ENCODE data around the gene TASL.
"Not testable (repeated sequence)": the region's sequence is repeated elsewhere in the genome, so short reads cannot be mapped to it uniquely, and the experiment has no call there.

Gene TASL

GRCh38 chrX:30576881-30577280 lies 685 bp downstream of the TASL start:
- DNase-seq (ENCODE audit: low read depth): no peak

- DNase-seq (ENCODE audit: low read depth): no peak
These were observed 4.4 kb downstream of the TASL start for GRCh38 chrX:30573125-30573524.

GRCh38 chrX:30572678-30573077 lies 4.9 kb downstream of the TASL start:
- no peak for DNase-seq (ENCODE audit: low read depth)

- DNase-seq (ENCODE audit: low read depth): no peak
These were observed 5.6 kb downstream of the TASL start for GRCh38 chrX:30572004-30572403.

- no peak for DNase-seq (ENCODE audit: low read depth)
These were observed 7.1 kb downstream of the TASL start for GRCh38 chrX:30570505-30570904.

GRCh38 chrX:30568136-30568535 lies 9.4 kb downstream of the TASL start:
- DNase-seq (ENCODE audit: low read depth): no peak

GRCh38 chrX:30563070-30563469 lies 14.5 kb downstream of the TASL start:
- DNase-seq (ENCODE audit: low read depth): not testable (repeated sequence)

- DNase-seq (ENCODE audit: low read depth): no peak
These were observed 16.4 kb downstream of the TASL start for GRCh38 chrX:30561191-30561590.

GRCh38 chrX:30538271-30538670 lies 39.3 kb downstream of the TASL start:
- DNase-seq (ENCODE audit: low read depth): no peak

- DNase-seq (ENCODE audit: low read depth): no peak
These were observed 43.7 kb downstream of the TASL start for GRCh38 chrX:30533835-30534234.

GRCh38 chrX:30533266-30533665 lies 44.3 kb downstream of the TASL start:
- no peak for DNase-seq (ENCODE audit: low read depth)

- no peak for DNase-seq (ENCODE audit: low read depth)
These were observed 47.0 kb downstream of the TASL start for GRCh38 chrX:30530606-30531005.

- no peak for DNase-seq (ENCODE audit: low read depth)
These were observed 51.8 kb downstream of the TASL start for GRCh38 chrX:30525732-30526131.

GRCh38 chrX:30521440-30522182 lies 56.0 kb downstream of the TASL start:
- no peak for DNase-seq (ENCODE audit: low read depth)

- DNase-seq (ENCODE audit: low read depth): no peak
These were observed 64.3 kb downstream of the TASL start for GRCh38 chrX:30513284-30513683.
